T-helper 22 cell (primary cell): ENCODE results near the gene CACNA2D3.
"Not testable (repeated sequence)": the region's sequence is repeated elsewhere in the genome, so short reads cannot be mapped to it uniquely, and the experiment has no call there.

ENCODE experiments used
- DNase-seq: peaks from one replicate; pipeline ENCODE4 v3.0.0-alpha.2; 2020; ENCODE audit warnings: low read depth

CACNA2D3 gene

GRCh38 chr3:54122324-54123002, at the start of gene CACNA2D3:
Gene CACNA2D3 (plus strand): TSS chr3:54122552.
- no peak for DNase-seq

GRCh38 chr3:54073386-54073785, 49.0 kb upstream of the CACNA2D3 start:
- DNase-seq: no peak

- DNase-seq: no peak
These were observed 43.0 kb upstream of the CACNA2D3 start for GRCh38 chr3:54079314-54079713.

- no peak for DNase-seq
These were observed 42.5 kb upstream of the CACNA2D3 start for GRCh38 chr3:54079730-54080325.

GRCh38 chr3:54083921-54084320, 38.4 kb upstream of the CACNA2D3 start:
- DNase-seq: no peak

GRCh38 chr3:54085936-54086335, 36.4 kb upstream of the CACNA2D3 start:
- DNase-seq: no peak

GRCh38 chr3:54086652-54087405, 35.5 kb upstream of the CACNA2D3 start:
- no peak for DNase-seq

GRCh38 chr3:54087581-54088410, 34.6 kb upstream of the CACNA2D3 start:
- no peak for DNase-seq

- no peak for DNase-seq
These were observed 28.7 kb upstream of the CACNA2D3 start for GRCh38 chr3:54093491-54094248.

GRCh38 chr3:54094926-54095325, 27.4 kb upstream of the CACNA2D3 start:
- DNase-seq: no peak

- DNase-seq: no peak
These were observed 23.0 kb upstream of the CACNA2D3 start for GRCh38 chr3:54099381-54099780.

- DNase-seq: no peak
These were observed 18.3 kb upstream of the CACNA2D3 start for GRCh38 chr3:54104084-54104483.

GRCh38 chr3:54116129-54116528, 6.2 kb upstream of the CACNA2D3 start:
- not testable (repeated sequence) for DNase-seq

GRCh38 chr3:54120657-54121413, 1.5 kb upstream of the CACNA2D3 start:
- DNase-seq: no peak

- DNase-seq: no peak
These were observed 683 bp upstream of the CACNA2D3 start for GRCh38 chr3:54121414-54122323.

GRCh38 chr3:54123003-54123775, 837 bp downstream of the CACNA2D3 start:
- DNase-seq: no peak

GRCh38 chr3:54123776-54124196, 1.4 kb downstream of the CACNA2D3 start:
- no peak for DNase-seq

GRCh38 chr3:54125300-54125699, 2.9 kb downstream of the CACNA2D3 start:
- DNase-seq: no peak

- no peak for DNase-seq
These were observed 4.2 kb downstream of the CACNA2D3 start for GRCh38 chr3:54126551-54126950.
